Measurements from ENCODE around the gene PUS1. TPM values are rescaled to one million over a fixed set of nuclear protein-coding genes. Genes with fewer than 3 reads are reported as not detected.

The PUS1 gene
- total RNA-seq, 1 experiment from 2014 or later: 36.4 TPM

Other genes starting within 250 kb of the PUS1 start
- 17.4 and 18.1 TPM in 2 replicates for gene SFSWAP, start 218.2 kb upstream of the PUS1 start, total RNA-seq (2014; rRNA removed; shearing (Covaris generic); ENCODE audit: low replicate concordance)
- 1.0 and 4.5 TPM in 2 replicates for gene MMP17, start 100.9 kb upstream of the PUS1 start, total RNA-seq (2014; rRNA removed; shearing (Covaris generic); ENCODE audit: low replicate concordance)
- 3.7 and 7.4 TPM in 2 replicates for gene ULK1, start 34.7 kb upstream of the PUS1 start, total RNA-seq (2014; rRNA removed; shearing (Covaris generic); ENCODE audit: low replicate concordance)
- gene EP400, start 20.7 kb downstream of the PUS1 start, total RNA-seq (2014; rRNA removed; shearing (Covaris generic); ENCODE audit: low replicate concordance): 3.2 and 3.9 TPM in 2 replicates
- 7.1 and 10.5 TPM in 2 replicates for gene DDX51, start 215.0 kb downstream of the PUS1 start, total RNA-seq (2014; rRNA removed; shearing (Covaris generic); ENCODE audit: low replicate concordance)
- 29.6 and 32.9 TPM in 2 replicates for gene NOC4L, start 215.2 kb downstream of the PUS1 start, total RNA-seq (2014; rRNA removed; shearing (Covaris generic); ENCODE audit: low replicate concordance)

All from Caki2 (cell line).